Activated T-helper 1 cell treated with anti-CD3 and anti-CD28 coated beads, Interleukin-12 subunit alpha, Interleukin-12 subunit beta, Interleukin-2, Interleukin-4 antibody, amounts not matched to agents 30 ng/mL and 10 ng/mL and 1 ng/mL, durations not matched to agents 14 hours and 24 hours and 36 hours (primary cell): ENCODE measurements around the gene ADAMTS9. TPM values are rescaled to one million over a fixed set of nuclear protein-coding genes. Genes with fewer than 3 reads are reported as not detected.

Experiments
- DNase-seq: peaks from one replicate; pipeline ENCODE4 v3.0.0; 2021; ENCODE audit warnings: low spot score
- H3K27ac Mint-ChIP-seq: one replicate; pipeline ENCODE4 v1.8.0; 2021; ENCODE audit warnings: mild to moderate bottlenecking, mixed read lengths
- H3K27me3 Mint-ChIP-seq: one replicate; pipeline ENCODE4 v1.8.0; 2022; ENCODE audit warnings: mild to moderate bottlenecking, moderate library complexity, mixed read lengths; ENCODE audit not compliant: insufficient read depth
- H3K36me3 Mint-ChIP-seq: one replicate; pipeline ENCODE4 v1.8.0; 2021; ENCODE audit warnings: low read depth, mixed read lengths
- H3K4me1 Mint-ChIP-seq: one replicate; pipeline ENCODE4 v1.8.0; 2021; ENCODE audit warnings: low read depth, mixed read lengths
- H3K4me3 Mint-ChIP-seq: one replicate; pipeline ENCODE4 v1.8.0; 2021; ENCODE audit warnings: mild to moderate bottlenecking, moderate library complexity, mixed read lengths
- H3K9me3 Mint-ChIP-seq: one replicate; pipeline ENCODE4 v1.8.0; 2021; ENCODE audit warnings: mixed read lengths
- intact Hi-C: fragments of 100-400 bp; cut with micrococcal nuclease; formaldehyde crosslinking; loops from one replicate; pipeline ENCODE4 v1.15.1; 2024
- total RNA-seq: library from RNA; stranded (reverse); gene quantifications from 2 replicates; pipeline ENCODE4 v1.2.3, GENCODE V29; 2022

ADAMTS9 gene
- total RNA-seq: not detected in 2 replicates

DNA sequence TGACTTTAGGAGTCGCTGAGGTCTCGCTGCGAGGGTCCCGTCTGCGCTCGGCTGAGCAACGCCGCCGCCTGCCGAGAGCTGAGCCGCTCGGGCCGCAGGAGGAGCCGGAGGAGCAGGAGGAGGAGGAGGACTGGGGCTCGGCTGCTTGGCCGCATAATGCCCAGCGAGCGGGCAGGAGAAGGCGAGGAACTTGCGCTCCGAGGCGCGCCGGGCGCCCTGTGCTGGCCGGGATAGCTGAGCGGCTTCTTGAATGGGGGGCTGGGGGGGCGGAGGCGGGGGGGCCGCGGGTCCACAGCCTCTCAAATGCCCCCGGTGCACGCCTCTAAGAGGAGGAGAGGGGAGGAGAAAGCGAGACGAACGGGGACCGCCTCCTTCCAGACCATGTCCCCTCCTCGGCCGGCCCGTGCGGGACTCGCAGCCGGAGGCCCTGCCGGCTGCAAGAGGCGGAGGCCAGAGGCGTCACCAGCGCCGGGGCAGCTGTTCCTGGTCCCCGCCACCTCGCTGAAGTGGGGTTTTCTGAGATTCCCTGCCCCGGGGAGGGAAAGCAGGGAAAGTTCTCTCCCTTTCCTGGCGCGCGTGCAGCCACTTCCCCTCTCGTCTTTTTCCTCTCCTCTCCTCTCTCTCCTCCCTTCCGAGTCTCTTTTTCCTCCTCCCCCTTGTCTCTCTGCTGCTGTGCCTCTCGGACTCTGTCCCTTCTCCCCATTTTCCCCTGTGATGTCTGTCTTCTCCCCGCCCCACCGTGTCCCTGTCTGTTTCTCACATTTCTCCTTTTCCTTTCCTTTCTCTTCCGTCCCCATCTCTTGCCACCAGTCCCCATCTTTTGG lies at the start of gene ADAMTS9:
TSS of gene ADAMTS9 (minus strand) at position 220 of the 824 bp plus-strand sequence. CDS start 343 bp downstream, outside the sequence.
- Mint-ChIP-seq H3K27me3 (peaks cover 51% of the 10 kb centered on the region), H3K9me3 (no peaks in the 10 kb centered on the region), H3K36me3 (no peaks in the 10 kb centered on the region), H3K4me3 (no peak within 1 kb of the TSS), H3K4me1 (peaks cover 5% of the 10 kb centered on the region), H3K27ac (no peak within 1 kb of the TSS)
- intact Hi-C loops: no loop called here
- DNase-seq: no peak

GRCh38 chr3:64732576-64732975 lies 44.8 kb upstream of the ADAMTS9 start:
- no peaks in the 10 kb centered on the region for H3K36me3 Mint-ChIP-seq
- no peaks in the 10 kb centered on the region for H3K27me3 Mint-ChIP-seq
- H3K9me3 Mint-ChIP-seq: peaks cover 6% of the 10 kb centered on the region
- intact Hi-C loops: no loop called here
- DNase-seq: no peak
- H3K4me3 Mint-ChIP-seq: no peak overlapping the region
- no peak overlapping the region for H3K27ac Mint-ChIP-seq
- no peaks in the 10 kb centered on the region for H3K4me1 Mint-ChIP-seq

DNA sequence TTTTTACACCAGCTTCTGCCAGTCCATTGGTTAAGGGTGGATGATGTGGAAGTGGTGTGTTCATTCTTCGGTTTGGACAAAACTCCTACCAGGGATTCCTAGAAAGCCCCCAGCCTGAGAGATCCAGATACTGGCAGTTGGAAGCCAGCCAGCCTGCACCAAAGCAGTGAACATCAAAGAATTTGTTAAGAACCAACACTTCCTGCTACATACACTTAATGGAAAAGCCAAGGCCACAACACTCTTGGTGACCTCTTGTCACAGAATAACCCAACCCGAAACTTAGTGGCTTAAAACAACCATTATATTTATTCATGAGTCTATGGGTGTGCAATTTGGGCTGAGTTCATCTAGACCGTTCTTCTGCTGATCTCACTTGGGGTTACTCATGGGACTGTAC lies 42.9 kb upstream of the ADAMTS9 start:
- no peak for DNase-seq
- Mint-ChIP-seq H3K4me3 (no peak overlapping the region), H3K27ac (no peak overlapping the region), H3K36me3 (no peaks in the 10 kb centered on the region), H3K4me1 (no peaks in the 10 kb centered on the region), H3K9me3 (peaks cover 6% of the 10 kb centered on the region), H3K27me3 (no peaks in the 10 kb centered on the region)
- intact Hi-C loops: no loop called here

- intact Hi-C loops: no loop called here
- Mint-ChIP-seq H3K27me3 (no peaks in the 10 kb centered on the region), H3K4me3 (no peak overlapping the region), H3K4me1 (no peaks in the 10 kb centered on the region), H3K36me3 (no peaks in the 10 kb centered on the region), H3K27ac (no peak overlapping the region), H3K9me3 (peaks cover 6% of the 10 kb centered on the region)
- no peak for DNase-seq
Measured at GRCh38 chr3:64728994-64729393, 41.2 kb upstream of the ADAMTS9 start.

- no peak for DNase-seq
- Mint-ChIP-seq H3K27me3 (no peaks in the 10 kb centered on the region), H3K4me1 (no peaks in the 10 kb centered on the region), H3K9me3 (peaks cover 6% of the 10 kb centered on the region), H3K4me3 (no peak overlapping the region), H3K27ac (no peak overlapping the region), H3K36me3 (no peaks in the 10 kb centered on the region)
- intact Hi-C loops: no loop called here
Measured at GRCh38 chr3:64728428-64728827, 40.6 kb upstream of the ADAMTS9 start.

DNA sequence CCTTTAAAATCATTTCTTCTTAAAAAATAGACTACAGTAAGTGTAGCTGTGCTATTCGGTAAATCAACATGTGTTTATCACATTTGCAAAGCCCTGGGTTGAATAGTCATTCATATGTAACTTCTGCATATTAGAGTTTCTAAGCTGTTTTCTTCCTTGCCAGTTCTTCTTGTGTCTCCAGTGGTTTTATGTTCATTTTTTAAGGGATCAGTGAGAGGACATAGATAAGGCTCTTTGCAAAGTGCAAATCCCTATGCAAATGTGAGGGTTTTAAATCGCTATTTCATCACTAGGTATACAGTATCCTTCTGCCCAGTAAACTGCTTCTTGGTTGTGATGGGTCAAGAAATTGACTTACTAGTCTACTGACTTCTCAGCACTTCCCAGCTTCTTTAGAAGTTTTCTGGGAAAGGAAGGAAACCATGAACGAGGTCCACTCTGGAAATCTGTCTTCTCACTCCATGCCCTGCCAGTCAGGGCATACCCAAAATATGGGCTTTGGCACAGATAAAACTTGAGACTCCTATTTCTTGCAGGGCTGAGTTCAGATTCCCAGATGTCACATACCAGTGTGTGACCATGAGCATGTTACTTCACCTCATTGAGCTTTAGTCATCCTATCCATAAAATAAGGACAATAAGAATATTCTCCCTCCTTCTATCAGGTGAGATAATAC lies 38.8 kb upstream of the ADAMTS9 start:
- Mint-ChIP-seq H3K4me1 (no peaks in the 10 kb centered on the region), H3K4me3 (no peak overlapping the region), H3K9me3 (no peaks in the 10 kb centered on the region), H3K36me3 (no peaks in the 10 kb centered on the region), H3K27me3 (no peaks in the 10 kb centered on the region), H3K27ac (no peak overlapping the region)
- intact Hi-C loops: no loop called here
- DNase-seq: no peak

GRCh38 chr3:64718976-64719375 lies 31.2 kb upstream of the ADAMTS9 start:
- no peak overlapping the region for H3K4me3 Mint-ChIP-seq
- intact Hi-C loops: no loop called here
- no peaks in the 10 kb centered on the region for H3K4me1 Mint-ChIP-seq
- H3K36me3 Mint-ChIP-seq: no peaks in the 10 kb centered on the region
- H3K9me3 Mint-ChIP-seq: no peaks in the 10 kb centered on the region
- no peak for DNase-seq
- no peaks in the 10 kb centered on the region for H3K27me3 Mint-ChIP-seq
- no peak overlapping the region for H3K27ac Mint-ChIP-seq

- no peaks in the 10 kb centered on the region for H3K9me3 Mint-ChIP-seq
- no peaks in the 10 kb centered on the region for H3K27me3 Mint-ChIP-seq
- intact Hi-C loops: no loop called here
- no peak overlapping the region for H3K4me3 Mint-ChIP-seq
- H3K27ac Mint-ChIP-seq: no peak overlapping the region
- no peaks in the 10 kb centered on the region for H3K36me3 Mint-ChIP-seq
- H3K4me1 Mint-ChIP-seq: no peaks in the 10 kb centered on the region
- no peak for DNase-seq
Measured at GRCh38 chr3:64717872-64718613, 30.2 kb upstream of the ADAMTS9 start.

GRCh38 chr3:64717411-64717810 lies 29.6 kb upstream of the ADAMTS9 start:
- no peak overlapping the region for H3K4me3 Mint-ChIP-seq
- H3K36me3 Mint-ChIP-seq: no peaks in the 10 kb centered on the region
- intact Hi-C loops: no loop called here

DNA sequence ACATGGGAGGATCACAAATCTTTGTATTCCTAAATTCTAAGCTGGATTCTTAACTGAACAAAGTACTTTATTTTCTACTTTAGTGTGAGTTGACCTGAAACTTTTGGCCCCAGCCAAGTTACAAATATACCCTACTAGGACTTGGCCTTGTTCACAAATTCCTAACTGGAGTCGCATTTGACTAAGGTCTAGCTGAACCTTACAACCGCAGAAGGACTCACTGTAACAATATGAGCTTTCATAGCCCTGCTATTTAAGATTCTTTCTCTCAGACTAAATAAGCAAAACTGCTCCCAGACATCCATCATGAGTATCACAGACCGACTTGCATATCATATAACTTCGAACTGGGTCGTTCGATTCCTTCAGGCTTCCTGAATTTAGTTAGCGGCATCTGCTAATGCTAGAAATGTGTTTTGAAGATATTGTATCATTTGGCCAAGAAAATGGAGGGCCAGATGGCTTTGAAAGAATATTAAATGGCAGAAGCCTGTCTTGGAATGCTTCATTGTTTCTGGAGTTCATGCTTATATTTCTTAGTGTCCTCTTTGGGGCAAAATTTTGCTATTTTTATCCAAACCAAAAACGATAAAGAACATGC lies 28.4 kb upstream of the ADAMTS9 start:
- Mint-ChIP-seq H3K27ac (no peak overlapping the region), H3K4me1 (no peaks in the 10 kb centered on the region), H3K9me3 (no peaks in the 10 kb centered on the region), H3K27me3 (no peaks in the 10 kb centered on the region), H3K36me3 (no peaks in the 10 kb centered on the region), H3K4me3 (no peak overlapping the region)
- intact Hi-C loops: no loop called here
- DNase-seq: no peak

More at GRCh38 chr3:64717411-64717810, 29.6 kb upstream of the ADAMTS9 start:
- no peaks in the 10 kb centered on the region for H3K27me3 Mint-ChIP-seq
- H3K27ac Mint-ChIP-seq: no peak overlapping the region
- no peak for DNase-seq
- no peaks in the 10 kb centered on the region for H3K4me1 Mint-ChIP-seq
- no peaks in the 10 kb centered on the region for H3K9me3 Mint-ChIP-seq

- Mint-ChIP-seq H3K4me1 (no peaks in the 10 kb centered on the region), H3K36me3 (no peaks in the 10 kb centered on the region), H3K9me3 (no peaks in the 10 kb centered on the region), H3K27me3 (no peaks in the 10 kb centered on the region), H3K27ac (no peak overlapping the region), H3K4me3 (no peak overlapping the region)
- no peak for DNase-seq
- intact Hi-C loops: no loop called here
Measured at GRCh38 chr3:64715211-64715982, 27.6 kb upstream of the ADAMTS9 start.

GRCh38 chr3:64708456-64708855 lies 20.7 kb upstream of the ADAMTS9 start:
- H3K9me3 Mint-ChIP-seq: peaks cover 3% of the 10 kb centered on the region
- no peak for DNase-seq
- intact Hi-C loops: no loop called here
- no peak overlapping the region for H3K27ac Mint-ChIP-seq
- H3K4me1 Mint-ChIP-seq: no peaks in the 10 kb centered on the region
- no peaks in the 10 kb centered on the region for H3K27me3 Mint-ChIP-seq
- no peaks in the 10 kb centered on the region for H3K36me3 Mint-ChIP-seq
- H3K4me3 Mint-ChIP-seq: no peak overlapping the region
